NOMO-1 treated with DMSO at 0.1 percent for 48 hours (cell line): ENCODE measurements around the gene ARMC2.

ENCODE experiments used
- DNase-seq: peaks from one replicate; lab custom pipeline; 2025; ENCODE audit not compliant: unreplicated experiment; lab: John Stamatoyannopoulos, UW

Gene ARMC2

GRCh38 chr6:109013656-109014305, 165.6 kb downstream of the ARMC2 start:
- peak; percentile 57 for DNase-seq

GRCh38 chr6:109014606-109015005, 166.4 kb downstream of the ARMC2 start:
- DNase-seq = no peak

- no peak for DNase-seq
Measured at GRCh38 chr6:109015176-109015575, 167.0 kb downstream of the ARMC2 start.

GRCh38 chr6:109019911-109020310, 171.7 kb downstream of the ARMC2 start:
- no peak for DNase-seq

GRCh38 chr6:109021870-109022269, 173.6 kb downstream of the ARMC2 start:
- no peak for DNase-seq

GRCh38 chr6:109023356-109023925, 175.2 kb downstream of the ARMC2 start:
- DNase-seq = no peak
